Sigmoid colon (tissue), 7 donors: Measurements from ENCODE around the gene ARSG. TPM values are rescaled to one million over a fixed set of nuclear protein-coding genes. Genes with fewer than 3 reads are reported as not detected.

Experiments
- DNase-seq: peaks from one replicate; pipeline ENCODE4 v3.0.0-alpha.2; 2019
- H3K27ac ChIP-seq, 4 donors: fragments of 200-600 bp; sonication (generic); one replicate each; pipeline ENCODE4 v1.5.1; 2016 to 2019; ENCODE audit warnings: mild to moderate bottlenecking in 1 of 4
- H3K27me3 ChIP-seq, 3 donors: fragments of 200-600 bp; sonication (generic); one replicate each; pipeline ENCODE4 v1.5.1; 2019; ENCODE audit warnings: mild to moderate bottlenecking in 1 of 3
- H3K36me3 ChIP-seq, 4 donors: fragments of 200-600 bp; sonication (generic); one replicate each; pipeline ENCODE4 v1.5.1; 2016 to 2019
- H3K4me1 ChIP-seq, 4 donors: fragments of 200-600 bp; sonication (generic); one replicate each; pipeline ENCODE4 v1.5.1; 2017 to 2019
- H3K4me3 ChIP-seq, 4 donors: fragments of 200-600 bp; sonication (generic); one replicate each; pipeline ENCODE4 v1.5.1; 2017 to 2019; ENCODE audit warnings: mild to moderate bottlenecking in 2 of 4, moderate library complexity in 1 of 4
- H3K9me3 ChIP-seq, 4 donors: fragments of 200-600 bp in 3 of 4; sonication (generic) in 3 of 4; one replicate each; pipeline versions ENCODE4 v1.5.1 to v1.6.1; 2013 to 2019
- EP300 ChIP-seq, 4 donors: sonication (generic); formaldehyde crosslinking; IDR thresholded peaks; one replicate each; pipeline ENCODE4 v1.6.1; 2017; ENCODE audit warnings: antibody characterized with exemption in 4 of 4
- POLR2A ChIP-seq, 2 donors: fragments of 450-650 bp; IDR thresholded peaks; one replicate each; pipeline ENCODE4 v1.6.1; 2016; ENCODE audit warnings: antibody characterized with exemption in 2 of 2, mild to moderate bottlenecking in 2 of 2, moderate library complexity in 2 of 2
- POLR2AphosphoS5 ChIP-seq, 4 donors: sonication (generic); formaldehyde crosslinking; IDR thresholded peaks; one replicate each; pipeline ENCODE4 v1.6.1; 2017; ENCODE audit warnings: antibody characterized with exemption in 4 of 4
- WGBS, 2 donors: extraction: QIAGEN DNeasy Blood & Tissue Kit; methylation state at CpG; one replicate each; pipeline ENCODE4 v1.1.7; 2013; 5-methylcytosine and 5-hydroxymethylcytosine counted together
- intact Hi-C: fragments of 100-400 bp; cut with DNase I; formaldehyde crosslinking; loops from one replicate; pipeline ENCODE4 v1.15.1; 2023
- polyA plus RNA-seq, 3 donors: library from polyadenylated mRNA; stranded (reverse); fragments of 200-250 nt; gene quantifications; one replicate each; pipeline ENCODE4 v1.2.3, GENCODE V29; 2013
- total RNA-seq, 4 donors: library from RNA; depleted of rRNA; stranded (reverse); fragments of >200 nt; gene quantifications; one replicate each; pipeline ENCODE4 v1.1.0, GENCODE V29; 2016
- TF ChIP-seq, protein P1 (sequence below), 4 experiments: fragments of 450-650 bp in 3 of 4; fragments of 200-600 bp in 1 of 4; IDR thresholded peaks; one replicate each; pipeline ENCODE4 v1.5.1; 2016 to 2019; ENCODE audit warnings: antibody characterized with exemption in 4 of 4, mild to moderate bottlenecking in 3 of 4, moderate library complexity in 2 of 4
- donor health status: healthy with polysubstance abuse.
- donor health status: Bipolar disorder and iron deficiency.
- donor health status: healthy.

ARSG gene
- total and polyA plus RNA-seq, 7 donors = under 0.01 to 3.0 (median 1.8) TPM

DNA sequence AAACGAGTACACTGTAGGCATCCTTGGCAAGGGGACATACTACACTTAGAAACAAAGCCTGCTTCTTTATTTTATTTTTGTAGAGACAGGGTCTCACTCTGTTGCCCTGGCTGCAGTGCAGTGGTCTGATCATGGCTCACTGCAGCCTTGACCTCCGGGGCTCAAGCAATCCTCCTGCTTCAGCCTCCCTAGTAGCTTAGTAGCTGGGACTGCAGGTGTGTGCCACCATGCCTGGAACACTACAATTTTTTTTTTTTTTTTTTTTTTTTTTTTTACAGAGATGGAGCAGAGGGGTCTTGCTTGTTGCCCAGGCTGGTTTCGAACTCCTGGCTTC lies 87.8 kb downstream of the ARSG start:
- H3K4me3 ChIP-seq = no peak overlapping the region
- no peaks in the 10 kb centered on the region for H3K9me3 ChIP-seq
- H3K4me1 ChIP-seq = peaks cover 0 to 23% (median 22%) of the 10 kb centered on the region in 4 donors
- peak overlapping the region; percentile 75 to 89 (median 84) for H3K27ac ChIP-seq
- DNase-seq = no peak
- intact Hi-C loops = no loop called here
- H3K36me3 ChIP-seq = no peaks in the 10 kb centered on the region
- TF ChIP-seq POLR2A (IDR thresholded peaks at IDR 0.05) (no peak), EP300 (IDR thresholded peaks at IDR 0.05) (no peak), POLR2AphosphoS5 (IDR thresholded peaks at IDR 0.05) (no peak)
- TF ChIP-seq, protein P1, sequence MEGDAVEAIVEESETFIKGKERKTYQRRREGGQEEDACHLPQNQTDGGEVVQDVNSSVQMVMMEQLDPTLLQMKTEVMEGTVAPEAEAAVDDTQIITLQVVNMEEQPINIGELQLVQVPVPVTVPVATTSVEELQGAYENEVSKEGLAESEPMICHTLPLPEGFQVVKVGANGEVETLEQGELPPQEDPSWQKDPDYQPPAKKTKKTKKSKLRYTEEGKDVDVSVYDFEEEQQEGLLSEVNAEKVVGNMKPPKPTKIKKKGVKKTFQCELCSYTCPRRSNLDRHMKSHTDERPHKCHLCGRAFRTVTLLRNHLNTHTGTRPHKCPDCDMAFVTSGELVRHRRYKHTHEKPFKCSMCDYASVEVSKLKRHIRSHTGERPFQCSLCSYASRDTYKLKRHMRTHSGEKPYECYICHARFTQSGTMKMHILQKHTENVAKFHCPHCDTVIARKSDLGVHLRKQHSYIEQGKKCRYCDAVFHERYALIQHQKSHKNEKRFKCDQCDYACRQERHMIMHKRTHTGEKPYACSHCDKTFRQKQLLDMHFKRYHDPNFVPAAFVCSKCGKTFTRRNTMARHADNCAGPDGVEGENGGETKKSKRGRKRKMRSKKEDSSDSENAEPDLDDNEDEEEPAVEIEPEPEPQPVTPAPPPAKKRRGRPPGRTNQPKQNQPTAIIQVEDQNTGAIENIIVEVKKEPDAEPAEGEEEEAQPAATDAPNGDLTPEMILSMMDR (IDR thresholded peaks at IDR 0.05) = no peak
- no peaks in the 10 kb centered on the region for H3K27me3 ChIP-seq
- WGBS, 2 donors = 87 to 90% methylated on average over 3 of the region's 3 CpGs

DNA sequence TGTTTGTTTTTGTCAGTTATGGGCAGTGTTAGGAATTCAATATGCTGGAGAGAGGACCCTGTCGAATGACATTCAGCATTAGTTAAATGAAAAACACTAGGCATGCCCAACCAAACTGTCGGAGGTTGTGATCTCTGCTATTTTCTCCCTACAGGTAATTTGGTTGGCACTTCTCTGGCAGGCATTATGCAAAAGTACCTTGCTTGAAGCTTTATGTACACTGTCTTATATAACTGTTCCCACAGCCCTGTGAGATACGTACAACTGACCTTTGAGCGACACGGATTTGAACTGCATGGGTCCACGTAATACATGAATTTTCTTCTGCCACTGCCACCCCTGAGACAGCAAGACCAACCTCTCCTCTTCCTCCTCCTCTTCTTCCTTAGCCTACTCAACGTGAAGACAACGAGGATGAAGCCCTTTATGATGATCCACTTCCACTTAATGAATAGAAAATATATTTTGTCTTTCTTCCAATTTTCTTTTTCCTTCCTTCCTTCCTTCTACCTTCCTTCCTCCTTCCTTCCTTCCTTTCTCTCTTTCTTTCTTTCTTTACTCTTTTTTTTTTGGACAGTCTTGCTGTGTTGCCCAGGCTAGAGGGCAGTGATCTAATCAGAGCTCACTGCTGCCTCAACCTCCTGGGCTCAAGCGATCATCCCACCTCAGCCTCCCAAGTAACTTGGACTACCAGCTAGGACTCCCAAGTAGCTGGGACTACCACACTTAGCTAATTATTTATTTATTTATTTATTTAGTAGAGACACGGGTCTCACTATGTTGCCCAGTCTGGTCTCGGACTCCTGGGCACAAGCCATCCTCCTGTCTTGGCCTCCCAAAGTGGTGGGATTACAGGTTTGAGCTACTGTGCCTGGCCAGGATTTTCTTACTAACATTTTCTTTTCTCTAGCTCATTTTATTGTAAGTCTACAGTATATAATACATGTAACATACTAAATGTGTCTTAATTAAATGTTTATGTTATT lies 88.7 kb downstream of the ARSG start:
- H3K4me3 ChIP-seq = no peak overlapping the region
- WGBS, 2 donors = 86 to 91% methylated on average over 11 of the region's 11 CpGs
- peaks cover 0 to 23% (median 22%) of the 10 kb centered on the region in 4 donors for H3K4me1 ChIP-seq
- peak overlapping the region; percentile 75 to 89 (median 84) for H3K27ac ChIP-seq
- no peaks in the 10 kb centered on the region for H3K9me3 ChIP-seq
- TF ChIP-seq POLR2AphosphoS5 (IDR thresholded peaks at IDR 0.05) (no peak), EP300 (IDR thresholded peaks at IDR 0.05) (no peak), POLR2A (IDR thresholded peaks at IDR 0.05) (no peak)
- TF ChIP-seq, protein P1 (IDR thresholded peaks at IDR 0.05) = no peak
- no peaks in the 10 kb centered on the region for H3K36me3 ChIP-seq
- H3K27me3 ChIP-seq = no peaks in the 10 kb centered on the region
- intact Hi-C loops = loop anchor here (5.0 kb wide), 1 partner anchor 82 kb away; no protein-coding TSS in a partner anchor
- DNase-seq = no peak

DNA sequence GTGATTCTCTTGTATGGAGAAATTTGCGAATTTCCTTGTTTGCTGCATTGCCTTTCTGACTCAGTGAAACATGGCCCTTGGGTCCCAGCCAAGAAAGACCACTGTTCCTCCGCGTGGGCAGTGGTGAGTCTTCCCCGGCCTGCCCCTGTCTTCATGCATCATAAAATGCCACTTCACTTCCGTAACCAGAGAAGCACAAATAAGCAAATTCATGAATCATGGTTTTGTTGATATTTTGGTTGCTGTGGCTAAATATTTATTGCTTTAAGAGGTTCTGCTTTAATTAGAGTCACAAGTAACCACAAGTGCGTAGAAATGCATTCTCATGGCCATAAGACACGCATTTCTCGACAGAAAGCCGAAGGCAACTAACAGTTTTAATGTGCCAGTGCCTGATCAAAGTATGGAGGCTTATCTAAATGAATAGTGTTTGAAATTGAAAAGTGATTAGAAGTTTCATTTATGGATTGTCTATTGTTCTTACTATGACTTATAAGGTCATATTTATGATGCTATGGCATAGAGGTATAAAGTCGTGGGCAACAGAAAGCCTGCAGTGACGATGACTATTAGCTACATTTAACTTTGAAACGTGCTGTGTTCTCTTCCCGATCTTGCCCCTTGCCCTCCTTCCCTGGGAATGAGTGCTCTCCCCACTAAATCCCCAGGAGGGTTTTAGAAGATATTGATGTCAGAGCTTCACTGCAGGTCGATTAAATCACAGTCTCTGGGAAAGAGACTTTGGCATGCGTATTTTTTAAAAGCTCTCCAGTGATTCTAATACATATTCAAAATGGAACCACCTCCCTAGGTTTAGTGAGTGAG lies 90.0 kb downstream of the ARSG start:
- TF ChIP-seq POLR2AphosphoS5 (IDR thresholded peaks at IDR 0.05) (no peak), EP300 (IDR thresholded peaks at IDR 0.05) (no peak), POLR2A (IDR thresholded peaks at IDR 0.05) (no peak)
- TF ChIP-seq, protein P1 (IDR thresholded peaks at IDR 0.05) = no peak
- DNase-seq = peak; percentile 17
- Histone ChIP-seq H3K9me3 (no peaks in the 10 kb centered on the region), H3K4me3 (no peak overlapping the region), H3K27me3 (no peaks in the 10 kb centered on the region), H3K27ac (no peak overlapping the region), H3K4me1 (peaks cover 0 to 29% (median 27%) of the 10 kb centered on the region in 4 donors), H3K36me3 (no peaks in the 10 kb centered on the region)
- intact Hi-C loops = loop anchor here (5.0 kb wide), 1 partner anchor 81 kb away; no protein-coding TSS in a partner anchor
- WGBS, 2 donors = 76 to 78% methylated on average over 15 of the region's 15 CpGs

DNA sequence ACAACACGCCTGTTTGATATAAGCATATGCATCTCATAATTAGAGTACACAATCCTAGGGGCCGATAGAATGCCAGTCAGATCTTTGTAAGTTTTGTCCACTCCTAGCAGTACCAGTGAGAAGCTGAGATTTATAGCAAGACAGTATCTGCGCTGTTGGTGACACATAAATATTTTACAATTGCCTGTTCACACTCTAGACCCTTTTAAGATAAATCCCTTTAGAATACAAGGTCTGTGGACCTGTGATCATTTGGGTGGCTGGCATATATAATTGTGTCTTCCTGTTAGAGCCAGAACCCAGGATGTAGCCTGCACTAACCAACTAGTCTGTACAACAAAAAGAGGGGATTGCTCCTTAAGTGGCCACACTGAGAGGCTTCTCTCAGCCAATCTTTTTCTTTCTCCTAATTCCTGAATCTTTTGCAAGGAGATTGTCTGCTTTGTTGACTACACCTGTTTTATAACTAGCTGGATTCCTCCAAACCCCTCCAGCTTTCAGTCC lies 91.3 kb downstream of the ARSG start:
- H3K27ac ChIP-seq = no peak overlapping the region
- 88 to 91% methylated on average over 3 of the region's 3 CpGs for WGBS, 2 donors
- no peaks in the 10 kb centered on the region for H3K9me3 ChIP-seq
- intact Hi-C loops = loop anchor here (5.0 kb wide), 1 partner anchor 80 kb away; no protein-coding TSS in a partner anchor
- no peak for DNase-seq
- H3K27me3 ChIP-seq = no peaks in the 10 kb centered on the region
- H3K36me3 ChIP-seq = no peaks in the 10 kb centered on the region
- no peak overlapping the region for H3K4me3 ChIP-seq
- TF ChIP-seq POLR2AphosphoS5 (IDR thresholded peaks at IDR 0.05) = no peak
- TF ChIP-seq EP300 (IDR thresholded peaks at IDR 0.05) = no peak
- TF ChIP-seq, protein P1 (IDR thresholded peaks at IDR 0.05) = no peak
- no peak for TF ChIP-seq POLR2A (IDR thresholded peaks at IDR 0.05)
- peaks cover 0 to 30% (median 24%) of the 10 kb centered on the region in 4 donors for H3K4me1 ChIP-seq
